ENCODE results near the gene PTPRN2. TPM values are rescaled to one million over a fixed set of nuclear protein-coding genes. Genes with fewer than 3 reads are reported as not detected.

The PTPRN2 gene
- total RNA-seq, 1 donor: 0.09 TPM

DNA sequence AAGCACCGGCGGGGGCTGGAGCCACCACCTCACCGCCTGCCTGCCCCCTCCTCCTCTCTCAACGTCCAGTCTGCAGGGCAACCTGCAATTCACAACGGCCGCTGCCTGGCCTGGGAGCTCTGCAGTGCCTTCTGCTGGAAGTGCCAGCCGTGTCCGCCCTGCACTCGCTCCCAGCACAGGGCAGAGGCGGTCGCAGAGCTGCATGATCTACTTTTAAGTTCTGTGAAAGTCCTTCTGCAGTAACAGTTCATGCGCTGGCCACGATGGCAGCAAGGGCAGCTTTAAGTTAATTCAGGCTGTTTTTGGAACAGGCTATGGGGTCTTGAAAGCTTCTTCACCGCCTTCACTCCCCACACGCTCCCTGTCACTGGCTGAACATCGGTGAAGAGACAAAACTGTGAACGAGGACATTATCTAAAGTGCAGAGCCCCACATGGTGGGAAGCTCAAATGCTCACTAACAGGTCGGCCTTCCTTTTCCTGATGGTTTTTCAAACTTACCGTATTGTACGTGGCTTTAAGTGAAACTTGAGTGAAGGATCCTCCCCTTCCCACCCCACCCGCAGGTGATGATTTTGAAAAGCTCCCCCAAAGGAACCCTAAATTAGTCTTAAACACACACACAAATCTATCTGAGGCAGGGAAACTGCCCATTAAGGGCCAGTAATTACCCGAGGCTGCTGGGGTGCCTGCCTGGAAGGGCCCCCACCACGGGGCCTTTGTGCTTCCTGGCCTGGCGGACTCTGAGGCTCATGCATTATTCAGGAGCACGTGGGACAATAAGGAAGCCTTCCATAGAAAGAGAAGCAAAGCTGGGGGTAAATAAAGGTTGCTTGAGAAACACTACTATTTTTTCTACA, 746.5 kb downstream of the PTPRN2 start:
- no peak overlapping the region for H3K4me3 ChIP-seq (ENCODE audit: low read depth, low read length)

GRCh38 chr7:157840174-157840913, 747.3 kb downstream of the PTPRN2 start:
- no peak for DNase-seq (ENCODE audit: low read depth)
- no peak overlapping the region for H3K4me3 ChIP-seq (ENCODE audit: low read depth, low read length)
- TF ChIP-seq CTCF (IDR thresholded peaks at IDR 0.05; ENCODE audit: insufficient read depth, low read length): no peak

More for the DNA sequence above, 746.5 kb downstream of the PTPRN2 start:
- no peak for TF ChIP-seq CTCF (IDR thresholded peaks at IDR 0.05; ENCODE audit: insufficient read depth, low read length)
- DNase-seq (ENCODE audit: low read depth): no peak

DNA sequence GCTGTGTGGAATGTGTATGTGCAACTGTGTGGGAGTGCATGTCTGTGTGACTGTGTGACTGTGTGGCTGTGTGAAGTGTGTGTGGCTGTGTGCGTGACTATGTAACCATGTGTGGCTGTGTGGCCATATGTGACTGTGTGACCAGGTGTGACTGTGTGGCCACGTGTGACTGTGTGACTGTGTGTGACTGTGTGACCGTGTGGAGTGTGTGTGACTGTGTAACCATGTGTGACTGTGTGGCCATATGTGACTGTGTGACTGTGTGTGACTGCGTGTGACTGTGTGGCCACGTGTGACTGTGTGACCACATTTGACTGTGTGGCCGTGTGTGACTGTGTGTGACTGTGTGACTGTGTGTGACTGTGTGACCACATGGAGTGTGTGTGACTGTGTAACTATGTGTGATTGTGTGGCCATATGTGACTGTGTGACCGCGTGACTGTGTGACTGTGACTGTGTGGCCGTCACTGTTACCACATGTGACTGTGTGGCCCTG, 747.9 kb downstream of the PTPRN2 start:
- no peak overlapping the region for H3K4me3 ChIP-seq (ENCODE audit: low read depth, low read length)
- DNase-seq (ENCODE audit: low read depth): no peak
- no peak for TF ChIP-seq CTCF (IDR thresholded peaks at IDR 0.05; ENCODE audit: insufficient read depth, low read length)

DNA sequence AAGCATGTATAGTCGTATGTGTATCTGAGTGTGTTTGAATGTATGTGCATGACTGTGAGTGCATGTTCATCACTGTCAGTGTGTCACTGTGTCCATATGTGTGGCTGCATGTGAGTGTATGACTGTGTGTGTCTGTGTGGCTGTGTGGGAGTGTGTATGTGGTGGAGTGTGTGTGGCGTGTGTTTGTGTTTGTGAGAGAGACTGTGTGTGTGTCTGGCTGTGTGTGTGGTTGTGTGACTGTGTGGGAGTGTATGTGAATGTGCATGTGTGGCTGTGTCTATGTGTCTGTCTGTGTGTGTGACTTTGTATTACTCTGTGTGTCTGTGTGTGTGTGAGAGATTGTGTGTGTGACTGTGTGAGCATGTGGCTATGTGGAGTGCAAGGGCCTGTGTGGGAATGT, 748.4 kb downstream of the PTPRN2 start:
- no peak for TF ChIP-seq CTCF (IDR thresholded peaks at IDR 0.05; ENCODE audit: insufficient read depth, low read length)
- no peak overlapping the region for H3K4me3 ChIP-seq (ENCODE audit: low read depth, low read length)
- DNase-seq (ENCODE audit: low read depth): no peak

GRCh38 chr7:157837561-157837960, 750.1 kb downstream of the PTPRN2 start:
- H3K4me3 ChIP-seq (ENCODE audit: low read depth, low read length): no peak overlapping the region
- TF ChIP-seq CTCF (IDR thresholded peaks at IDR 0.05; ENCODE audit: insufficient read depth, low read length): no peak
- DNase-seq (ENCODE audit: low read depth): no peak

GRCh38 chr7:157837047-157837446, 750.6 kb downstream of the PTPRN2 start:
- no peak for TF ChIP-seq CTCF (IDR thresholded peaks at IDR 0.05; ENCODE audit: insufficient read depth, low read length)
- H3K4me3 ChIP-seq (ENCODE audit: low read depth, low read length): no peak overlapping the region
- no peak for DNase-seq (ENCODE audit: low read depth)

Measured in fibroblast of the aortic adventitia (primary cell).